Esophagus squamous epithelium (tissue), 5 donors: ENCODE measurements around the gene PNO1. TPM values are rescaled to one million over a fixed set of nuclear protein-coding genes. Genes with fewer than 3 reads are reported as not detected.

ENCODE experiments used
- DNase-seq: peaks from one replicate; lab custom pipeline; 2025; lab: John Stamatoyannopoulos, UW
- H3K27ac ChIP-seq, 4 donors: fragments of 200-600 bp; sonication (generic); one replicate each; pipeline ENCODE4 v1.5.1; 2016 to 2019; ENCODE audit warnings: mild to moderate bottlenecking in 1 of 4
- H3K27me3 ChIP-seq, 4 donors: fragments of 200-600 bp; sonication (generic); 1 replicate in 3 of 4; 2 replicates in 1 of 4; pipeline versions ENCODE4 v1.5.1 to v1.6.0; 2017 to 2021; ENCODE audit warnings: antibody characterized with exemption in 1 of 4
- H3K36me3 ChIP-seq, 3 donors: fragments of 200-600 bp; sonication (generic); one replicate each; pipeline ENCODE4 v1.5.1; 2016 to 2019
- H3K4me1 ChIP-seq, 3 donors: fragments of 200-600 bp; sonication (generic); one replicate each; pipeline ENCODE4 v1.5.1; 2017 to 2019
- H3K4me3 ChIP-seq, 4 donors: fragments of 200-600 bp; sonication (generic); 1 replicate in 3 of 4; 2 replicates in 1 of 4; pipeline ENCODE4 v1.5.1; 2016 to 2019; ENCODE audit warnings: mild to moderate bottlenecking in 2 of 4, moderate library complexity in 1 of 4
- H3K9me3 ChIP-seq, 3 donors: fragments of 200-600 bp; sonication (generic); one replicate each; pipeline ENCODE4 v1.5.1; 2016 to 2019
- CTCF ChIP-seq, 6 experiments: fragments of 450-650 bp in 4 of 6; fragments of 200-600 bp in 2 of 6; sonication (generic) in 2 of 6; IDR thresholded peaks; one replicate each; pipeline ENCODE4 v1.5.1; 2016 to 2019; ENCODE audit warnings: antibody characterized with exemption in 6 of 6, mild to moderate bottlenecking in 4 of 6, moderate library complexity in 4 of 6
- POLR2A ChIP-seq, 4 donors: fragments of 450-650 bp; IDR thresholded peaks; one replicate each; pipeline ENCODE4 v1.6.1; 2017; ENCODE audit warnings: antibody characterized with exemption in 4 of 4, mild to moderate bottlenecking in 4 of 4, moderate library complexity in 3 of 4
- WGBS, 2 donors: methylation state at CpG; one replicate each; pipeline ENCODE4 v1.1.5; 2018; 5-methylcytosine and 5-hydroxymethylcytosine counted together
- intact Hi-C: fragments of 100-400 bp; cut with DNase I; formaldehyde crosslinking; loops from one replicate; pipeline ENCODE4 v1.15.0; 2022
- total RNA-seq, 4 donors: library from RNA; depleted of rRNA; stranded (reverse); fragments of >200 nt; gene quantifications; one replicate each; pipeline ENCODE4 v1.1.0, GENCODE V29; 2016
- donor health status: DM: yes; HTN: yes; CAD: no.

Gene PNO1
- total RNA-seq, 4 donors from 2014 or later: 7.9 to 25.6 (median 15.8) TPM

GRCh38 chr2:68225119-68225632, 67.5 kb downstream of the PNO1 start:
- intact Hi-C loops: no loop called here
- no peak for DNase-seq
- Histone ChIP-seq H3K4me1 (peaks cover 0 to 73% (median 12%) of the 10 kb centered on the region in 3 donors), H3K27ac (peak overlapping the region in 3 of 4 donors; percentile 8 to 34 (median 17)), H3K36me3 (no peaks in the 10 kb centered on the region), H3K9me3 (no peaks in the 10 kb centered on the region), H3K4me3 (no peak overlapping the region), H3K27me3 (no peaks in the 10 kb centered on the region)
- WGBS, 2 donors: 0 to 13% methylated on average over 2 of the region's 2 CpGs
- TF ChIP-seq CTCF (IDR thresholded peaks at IDR 0.05): peak in 1 of 6 experiments; percentile 17
- TF ChIP-seq POLR2A (IDR thresholded peaks at IDR 0.05): no peak

Other genes starting within 250 kb of the PNO1 start
- gene C1D, start 94.9 kb upstream of the PNO1 start, total RNA-seq: 10 to 100 TPM; 12.4 to 44.6 (median 29.2) TPM
- gene PPP3R1, start 94.6 kb downstream of the PNO1 start, total RNA-seq: 10 to 100 TPM; 25.8 to 32.7 (median 28.2) TPM
- 10 to 100 TPM in 1 of 4 donors, 1 to 10 TPM in 2, under 1 TPM in 1; 0.61 to 21.4 (median 5.0) TPM for gene CNRIP1, start 162.1 kb downstream of the PNO1 start, total RNA-seq
- 1 to 10 TPM in 3 of 4 donors, under 1 TPM in 1; 0.34 to 8.2 (median 3.4) TPM for gene PLEK, start 207.4 kb downstream of the PNO1 start, total RNA-seq